ENCODE data around the gene SHANK2. TPM values are rescaled to one million over a fixed set of nuclear protein-coding genes. Genes with fewer than 3 reads are reported as not detected.

The SHANK2 gene
- total RNA-seq, 1 experiment from 2014 or later: 23.8 TPM

GRCh38 chr11:71215425-71215965 is 36.9 kb downstream of the SHANK2 start:
- no CpG with 5 or more reads among the region's 12 CpGs for WGBS (ENCODE audit: extremely low coverage, insufficient read length, low lambda C conversion rate)
- Histone ChIP-seq H3K79me1 (ENCODE audit: insufficient read depth, low read depth, low read length, poor library complexity, severe bottlenecking) (no peaks in the 10 kb centered on the region), H3K14ac (ENCODE audit: insufficient read depth, low read length) (peak overlapping the region; percentile 4; the same call in 1 of the 2 replicates), H3K27me3 (ENCODE audit: insufficient read depth, low read length) (no peaks in the 10 kb centered on the region), H2BK5ac (ENCODE audit: insufficient read length, low read length) (no peak overlapping the region), H3K23ac (ENCODE audit: insufficient read length, low read depth, low read length) (no peak overlapping the region), H3K56ac (ENCODE audit: insufficient read length, low read depth, low read length) (no peak overlapping the region), H3K4ac (ENCODE audit: low read depth, low read length) (no peak overlapping the region), H4K8ac (replicated peaks; ENCODE audit: insufficient read length, low read depth, low read length) (no peak overlapping the region), H3K9ac (ENCODE audit: extremely low read depth, insufficient read length, low read length) (no peak overlapping the region), H3K23me2 (ENCODE audit: insufficient read length, low read depth, low read length, poor library complexity, severe bottlenecking) (no peaks in the 10 kb centered on the region), H2BK15ac (ENCODE audit: low read depth, low read length) (no peak overlapping the region), H2AK5ac (ENCODE audit: insufficient read length, low read length) (no peak overlapping the region), H3K4me2 (ENCODE audit: insufficient read depth, insufficient read length, low read length) (no peak overlapping the region), H2BK20ac (ENCODE audit: low read depth, low read length, poor library complexity, severe bottlenecking) (no peak overlapping the region), H3T11ph (ENCODE audit: low read length) (no peak overlapping the region), H2BK120ac (ENCODE audit: low read depth, low read length, poor library complexity, severe bottlenecking) (no peak overlapping the region), H4K5ac (ENCODE audit: insufficient read length, low read depth, low read length) (no peak overlapping the region), H2BK12ac (ENCODE audit: insufficient read length, low read depth, low read length) (no peak overlapping the region), H3K4me1 (ENCODE audit: insufficient read depth, low read length) (no peaks in the 10 kb centered on the region), H4K20me1 (ENCODE audit: control insufficient read depth, insufficient read depth, insufficient read length) (no peaks in the 10 kb centered on the region), H3K27ac (ENCODE audit: insufficient read length, low read depth, low read length) (no peak overlapping the region), H2AFZ (ENCODE audit: low read length) (no peak overlapping the region), H3K18ac (ENCODE audit: insufficient read length, low read depth, low read length) (no peak overlapping the region), H3K79me2 (ENCODE audit: insufficient read depth, low read length) (peaks cover 10% of the 10 kb centered on the region; the same call in 1 of the 2 replicates), H3K9me3 (ENCODE audit: control insufficient read depth, low read depth, low read length) (no peaks in the 10 kb centered on the region), H4K91ac (ENCODE audit: insufficient read length, low read depth, low read length) (no peak overlapping the region)
- Mint-ChIP-seq H3K27me3 (ENCODE audit: low read depth) (no peaks in the 10 kb centered on the region), H3K4me1 (peaks cover 14 to 15% of the 10 kb centered on the region in 2 experiments), H3K36me3 (ENCODE audit: insufficient read depth in 1 of 3, low read depth in 3 of 3) (peaks cover 10 to 20% (median 19%) of the 10 kb centered on the region in 3 experiments), H3K4me3 (no peak overlapping the region), H3K9me3 (peaks cover 0 to 2% of the 10 kb centered on the region in 2 experiments; a peak in 1 of 5 replicates), H3K27ac (peak overlapping the region in 2 of 3 experiments; percentile 30 to 68; a peak in 3 of 7 replicates)
- no peak for TF ChIP-seq CTCF (conservative IDR thresholded peaks at IDR 0.05)
- no peak for DNase-seq

All from H9 (cell line).